Stimulated activated CD4-positive, alpha-beta T cell treated with anti-CD3 and anti-CD28 coated beads, Interleukin-2, amount 100 ng/mL, for 4 hours (primary cell): Measurements from ENCODE around the gene BCL2L2.
"Not testable (repeated sequence)": the region's sequence is repeated elsewhere in the genome, so short reads cannot be mapped to it uniquely, and the experiment has no call there.

ENCODE experiments used
- DNase-seq: peaks from one replicate; pipeline ENCODE4 v3.0.0-alpha.2; 2020; ENCODE audit warnings: low read depth

BCL2L2 gene

GRCh38 chr14:23306412-23307145, at the start of gene BCL2L2:
BCL2L2 (plus strand) TSS chr14:23306833; CDS start chr14:23307768, 935 bp downstream.
- DNase-seq: no peak

- no peak for DNase-seq
Measured at GRCh38 chr14:23258256-23258655, 48.4 kb upstream of the BCL2L2 start.

- DNase-seq: no peak
Measured at GRCh38 chr14:23259426-23259825, 47.2 kb upstream of the BCL2L2 start.

- not testable (repeated sequence) for DNase-seq
Measured at GRCh38 chr14:23260849-23261248, 45.8 kb upstream of the BCL2L2 start.

- no peak for DNase-seq
Measured at GRCh38 chr14:23269193-23269592, 37.4 kb upstream of the BCL2L2 start.

- DNase-seq: no peak
Measured at GRCh38 chr14:23275412-23275811, 31.2 kb upstream of the BCL2L2 start.

GRCh38 chr14:23277189-23277588, 29.4 kb upstream of the BCL2L2 start:
- DNase-seq: no peak

- not testable (repeated sequence) for DNase-seq
Measured at GRCh38 chr14:23277928-23278327, 28.7 kb upstream of the BCL2L2 start.

- DNase-seq: no peak
Measured at GRCh38 chr14:23281247-23281646, 25.4 kb upstream of the BCL2L2 start.

- DNase-seq: no peak
Measured at GRCh38 chr14:23284654-23285529, 21.7 kb upstream of the BCL2L2 start.

GRCh38 chr14:23285530-23286019, 21.1 kb upstream of the BCL2L2 start:
- DNase-seq: no peak

GRCh38 chr14:23286020-23286901, 20.4 kb upstream of the BCL2L2 start, which contains the start of gene HOMEZ:
HOMEZ (minus strand) TSS chr14:23286132; CDS start chr14:23285952, 180 bp downstream.
- DNase-seq: peak; percentile 95

GRCh38 chr14:23286902-23287479, 19.6 kb upstream of the BCL2L2 start:
- no peak for DNase-seq

- DNase-seq: peak; percentile 37
Measured at GRCh38 chr14:23294734-23295561, 11.7 kb upstream of the BCL2L2 start.

GRCh38 chr14:23296012-23296777, 10.4 kb upstream of the BCL2L2 start:
- DNase-seq: no peak

GRCh38 chr14:23297096-23297495, 9.5 kb upstream of the BCL2L2 start:
- DNase-seq: no peak

- DNase-seq: no peak
Measured at GRCh38 chr14:23297611-23298277, 8.9 kb upstream of the BCL2L2 start.

GRCh38 chr14:23299211-23299957, 7.2 kb upstream of the BCL2L2 start:
- DNase-seq: no peak
